Neural crest cell (in vitro differentiated cells): ENCODE data around the gene KRT16. TPM values are rescaled to one million over a fixed set of nuclear protein-coding genes. Genes with fewer than 3 reads are reported as not detected.
"Not testable (repeated sequence)": the region's sequence is repeated elsewhere in the genome, so short reads cannot be mapped to it uniquely, and the experiment has no call there.

Source experiments
- DNase-seq: peaks from one replicate; pipeline ENCODE4 v3.0.0; 2021; ENCODE audit warnings: low read depth, mixed read lengths, low spot score
- H3K27ac Mint-ChIP-seq: one replicate; pipeline ENCODE4 v1.8.0; 2021; ENCODE audit warnings: mild to moderate bottlenecking, mixed read lengths; ENCODE audit not compliant: unreplicated experiment
- H3K27me3 Mint-ChIP-seq: 2 replicates; pipeline ENCODE4 v1.8.0; 2021; ENCODE audit warnings: low read depth, mild to moderate bottlenecking, mixed read lengths
- H3K36me3 Mint-ChIP-seq: 2 replicates; pipeline ENCODE4 v1.8.0; 2021; ENCODE audit warnings: low read depth, mild to moderate bottlenecking, mixed read lengths
- H3K4me1 Mint-ChIP-seq: 2 replicates; pipeline ENCODE4 v1.8.0; 2021; ENCODE audit warnings: mixed read lengths
- H3K4me3 Mint-ChIP-seq: one replicate; pipeline ENCODE4 v1.8.0; 2021; ENCODE audit warnings: mild to moderate bottlenecking, mixed read lengths
- H3K9me3 Mint-ChIP-seq: 2 replicates; pipeline ENCODE4 v1.8.0; 2021; ENCODE audit warnings: mixed read lengths
- total RNA-seq: library from RNA; stranded (reverse); gene quantifications from 2 replicates; pipeline ENCODE4 v1.2.1, GENCODE V29; 2021
- TF ChIP-seq, protein P1 (sequence below): fragments of 200-600 bp; sonication (generic); conservative IDR thresholded peaks from 2 replicates; pipeline ENCODE4 v1.5.0; 2021; ENCODE audit warnings: antibody characterized with exemption, mild to moderate bottlenecking

KRT16 gene
- total RNA-seq, 1 donor from 2014 or later: not detected

DNA sequence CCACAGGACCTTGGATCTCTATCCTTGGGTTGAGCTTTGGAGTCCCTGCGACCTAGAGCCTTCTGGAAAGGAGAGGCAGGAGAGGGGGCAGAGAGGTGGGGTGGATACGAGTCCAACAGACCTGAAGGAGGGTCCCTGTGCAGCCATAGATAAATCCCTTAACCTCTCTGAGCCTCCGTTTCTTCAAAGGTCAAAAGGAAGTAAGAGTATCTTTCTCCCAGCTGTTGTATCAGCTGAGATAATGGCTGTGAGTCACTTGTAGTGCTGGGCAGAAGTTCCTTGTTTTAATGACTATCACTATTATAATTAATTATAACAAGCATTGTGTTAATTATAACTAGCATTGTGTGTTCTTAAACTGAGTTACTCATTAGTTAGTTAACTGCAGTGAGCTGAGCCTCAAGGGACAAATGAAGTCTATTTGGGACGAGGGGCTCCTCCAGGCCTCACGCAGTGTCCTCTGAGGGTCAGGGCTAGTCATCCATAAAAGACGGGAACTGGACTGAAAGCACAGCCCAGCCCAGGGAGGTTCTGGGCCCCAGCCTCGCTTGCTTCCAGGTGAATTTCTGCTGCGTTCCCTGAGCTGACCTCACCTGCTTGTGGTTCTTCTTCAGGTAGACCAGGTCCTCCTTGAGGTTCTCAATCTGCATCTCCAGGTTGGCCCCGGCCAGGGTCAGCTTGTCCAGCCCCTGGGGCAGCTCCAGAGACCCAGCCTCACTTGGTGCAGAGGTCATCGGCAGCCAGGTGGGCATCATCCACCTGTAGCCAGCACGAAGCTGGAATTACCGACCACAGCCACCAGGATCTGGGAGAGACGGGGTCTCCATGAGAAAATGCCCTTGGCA lies 17.5 kb upstream of the KRT16 start:
- no peak overlapping the region for H3K27ac Mint-ChIP-seq
- peaks cover 4% of the 10 kb centered on the region for H3K4me1 Mint-ChIP-seq
- no peaks in the 10 kb centered on the region for H3K9me3 Mint-ChIP-seq
- DNase-seq: no peak
- H3K4me3 Mint-ChIP-seq: no peak overlapping the region
- TF ChIP-seq, protein P1, sequence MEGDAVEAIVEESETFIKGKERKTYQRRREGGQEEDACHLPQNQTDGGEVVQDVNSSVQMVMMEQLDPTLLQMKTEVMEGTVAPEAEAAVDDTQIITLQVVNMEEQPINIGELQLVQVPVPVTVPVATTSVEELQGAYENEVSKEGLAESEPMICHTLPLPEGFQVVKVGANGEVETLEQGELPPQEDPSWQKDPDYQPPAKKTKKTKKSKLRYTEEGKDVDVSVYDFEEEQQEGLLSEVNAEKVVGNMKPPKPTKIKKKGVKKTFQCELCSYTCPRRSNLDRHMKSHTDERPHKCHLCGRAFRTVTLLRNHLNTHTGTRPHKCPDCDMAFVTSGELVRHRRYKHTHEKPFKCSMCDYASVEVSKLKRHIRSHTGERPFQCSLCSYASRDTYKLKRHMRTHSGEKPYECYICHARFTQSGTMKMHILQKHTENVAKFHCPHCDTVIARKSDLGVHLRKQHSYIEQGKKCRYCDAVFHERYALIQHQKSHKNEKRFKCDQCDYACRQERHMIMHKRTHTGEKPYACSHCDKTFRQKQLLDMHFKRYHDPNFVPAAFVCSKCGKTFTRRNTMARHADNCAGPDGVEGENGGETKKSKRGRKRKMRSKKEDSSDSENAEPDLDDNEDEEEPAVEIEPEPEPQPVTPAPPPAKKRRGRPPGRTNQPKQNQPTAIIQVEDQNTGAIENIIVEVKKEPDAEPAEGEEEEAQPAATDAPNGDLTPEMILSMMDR: no peak
- no peaks in the 10 kb centered on the region for H3K36me3 Mint-ChIP-seq
- H3K27me3 Mint-ChIP-seq: no peaks in the 10 kb centered on the region

DNA sequence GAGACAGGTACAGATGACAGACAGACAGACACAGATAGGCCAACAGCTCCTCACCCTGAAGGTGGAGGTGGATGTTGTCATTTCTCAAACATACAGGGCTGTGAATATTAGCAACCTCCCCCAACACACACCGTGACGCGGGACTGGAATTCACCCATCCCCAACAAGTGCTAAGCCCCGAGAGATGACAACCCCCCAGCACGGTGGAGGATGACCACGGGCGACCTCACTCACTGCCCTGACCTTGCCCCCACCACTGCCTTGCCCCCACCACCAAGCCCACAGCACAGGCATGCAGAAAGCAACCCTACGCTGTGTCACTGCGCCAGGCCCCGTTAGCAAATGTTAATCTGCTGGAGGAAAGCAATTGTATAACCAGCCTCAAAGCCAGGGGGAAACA lies 16.7 kb upstream of the KRT16 start:
- TF ChIP-seq, protein P1: no peak
- H3K27me3 Mint-ChIP-seq: no peaks in the 10 kb centered on the region
- H3K9me3 Mint-ChIP-seq: no peaks in the 10 kb centered on the region
- H3K27ac Mint-ChIP-seq: no peak overlapping the region
- no peak overlapping the region for H3K4me3 Mint-ChIP-seq
- no peaks in the 10 kb centered on the region for H3K36me3 Mint-ChIP-seq
- DNase-seq: no peak
- no peaks in the 10 kb centered on the region for H3K4me1 Mint-ChIP-seq

DNA sequence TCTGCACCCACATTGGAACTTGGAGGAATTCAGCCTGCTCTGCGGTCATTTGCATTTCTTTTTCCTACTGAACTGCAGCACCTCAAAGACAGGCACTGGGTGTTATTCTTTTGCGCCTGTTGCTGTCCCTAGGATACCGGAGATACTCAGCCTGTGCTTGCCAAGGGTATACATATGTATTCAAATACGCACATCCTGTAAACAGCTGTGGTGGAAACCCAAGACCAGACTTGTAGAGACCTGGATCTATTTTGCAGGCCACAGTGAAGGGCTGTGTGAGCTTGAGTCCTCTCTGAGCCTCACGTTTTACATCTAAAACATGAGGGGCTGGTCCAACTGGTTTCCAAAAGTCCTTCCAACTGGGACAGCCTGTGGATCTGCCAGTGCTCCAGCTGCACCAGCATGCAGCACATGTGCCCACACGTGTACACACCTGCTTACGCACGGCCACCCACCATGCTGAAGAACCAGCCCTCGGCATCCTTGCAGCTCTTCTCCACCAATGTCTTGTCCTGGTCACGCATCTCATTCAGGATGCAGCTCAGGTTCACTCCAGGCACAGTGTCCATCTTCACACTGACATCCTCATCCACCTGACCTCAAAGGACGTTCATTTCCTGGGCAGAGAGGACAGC lies 16.2 kb upstream of the KRT16 start:
- not testable (repeated sequence) for H3K27ac Mint-ChIP-seq, H3K4me1 Mint-ChIP-seq, H3K9me3 Mint-ChIP-seq, DNase-seq, H3K36me3 Mint-ChIP-seq, H3K27me3 Mint-ChIP-seq, H3K4me3 Mint-ChIP-seq

DNA sequence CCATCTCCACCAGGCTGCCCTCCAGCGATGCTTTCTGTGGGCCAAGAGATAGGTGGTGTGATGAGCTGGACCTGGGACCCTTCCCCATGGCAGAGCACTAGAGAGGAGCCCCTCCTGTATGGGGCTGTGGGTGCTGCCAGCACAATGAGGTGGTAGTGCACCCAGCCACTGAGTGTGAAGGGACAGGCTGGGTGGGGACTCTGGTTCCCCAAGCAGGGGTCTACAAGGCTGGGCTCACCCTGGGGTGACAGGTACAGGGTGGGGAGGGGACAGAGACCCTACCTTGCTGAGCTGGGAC lies 15.5 kb upstream of the KRT16 start:
- H3K27me3 Mint-ChIP-seq, H3K4me1 Mint-ChIP-seq, H3K4me3 Mint-ChIP-seq, H3K36me3 Mint-ChIP-seq, H3K9me3 Mint-ChIP-seq, H3K27ac Mint-ChIP-seq, DNase-seq: not testable (repeated sequence)

DNA sequence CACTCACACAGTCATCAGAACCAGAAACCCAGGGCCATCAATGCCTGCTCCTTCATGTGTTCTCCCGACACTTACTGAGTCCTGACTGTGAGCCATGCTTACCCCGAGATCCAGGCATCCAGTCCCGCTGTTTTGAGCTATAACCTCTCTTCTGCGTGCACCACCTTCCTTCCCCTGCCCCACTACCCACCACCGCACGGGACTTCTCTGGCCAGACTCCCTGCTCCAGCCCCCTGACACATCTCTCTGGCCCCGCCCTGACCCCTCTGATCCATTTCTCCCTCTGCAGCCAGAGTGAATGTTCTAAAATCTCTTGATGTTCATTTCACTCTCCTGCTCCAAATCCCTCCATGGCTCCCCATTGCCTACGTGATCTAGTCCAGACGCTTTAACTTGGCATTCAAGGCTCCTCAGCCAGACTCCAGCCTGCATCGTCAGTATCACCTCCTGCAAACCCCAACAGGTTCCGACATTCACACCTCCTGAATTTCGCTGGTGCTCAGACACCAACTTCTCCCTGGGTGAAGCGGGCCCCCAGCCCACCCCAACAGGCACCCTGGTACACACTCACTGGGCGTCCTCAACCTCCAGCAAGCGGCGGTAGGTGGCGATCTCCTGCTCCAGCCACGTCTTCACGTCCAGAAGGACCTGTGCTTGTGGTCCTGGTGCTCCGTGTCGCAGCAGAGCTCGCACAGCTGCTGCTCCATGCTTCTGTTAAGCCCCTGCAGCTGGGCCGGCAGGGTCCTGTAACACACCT lies 14.9 kb upstream of the KRT16 start:
- peak overlapping the region; percentile 76 for H3K27ac Mint-ChIP-seq
- TF ChIP-seq, protein P1: no peak
- no peaks in the 10 kb centered on the region for H3K4me1 Mint-ChIP-seq
- H3K27me3 Mint-ChIP-seq: no peaks in the 10 kb centered on the region
- no peaks in the 10 kb centered on the region for H3K9me3 Mint-ChIP-seq
- H3K36me3 Mint-ChIP-seq: no peaks in the 10 kb centered on the region
- no peak overlapping the region for H3K4me3 Mint-ChIP-seq
- no peak for DNase-seq

DNA sequence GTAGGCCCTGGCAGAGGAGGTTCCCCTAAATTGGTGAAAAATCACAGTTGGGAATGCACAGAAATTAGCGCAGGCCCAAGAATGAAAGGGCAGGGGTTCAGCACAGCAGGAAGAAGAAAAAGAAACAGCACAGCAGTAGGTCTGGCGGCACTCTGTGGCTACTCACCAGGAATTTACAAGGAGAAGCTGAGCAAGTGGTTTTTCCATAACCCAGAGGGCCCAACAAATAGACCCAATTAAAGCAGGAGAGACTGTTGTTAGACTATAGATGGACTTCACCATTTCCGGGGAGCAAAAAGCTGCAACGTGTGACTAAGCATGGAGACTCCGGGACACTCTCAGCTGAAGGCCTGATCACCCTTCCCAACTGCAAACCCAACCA lies 14.3 kb upstream of the KRT16 start:
- not testable (repeated sequence) for H3K27me3 Mint-ChIP-seq, H3K4me3 Mint-ChIP-seq, DNase-seq, H3K9me3 Mint-ChIP-seq, H3K36me3 Mint-ChIP-seq, H3K4me1 Mint-ChIP-seq
- peak overlapping the region; percentile 76 for H3K27ac Mint-ChIP-seq

DNA sequence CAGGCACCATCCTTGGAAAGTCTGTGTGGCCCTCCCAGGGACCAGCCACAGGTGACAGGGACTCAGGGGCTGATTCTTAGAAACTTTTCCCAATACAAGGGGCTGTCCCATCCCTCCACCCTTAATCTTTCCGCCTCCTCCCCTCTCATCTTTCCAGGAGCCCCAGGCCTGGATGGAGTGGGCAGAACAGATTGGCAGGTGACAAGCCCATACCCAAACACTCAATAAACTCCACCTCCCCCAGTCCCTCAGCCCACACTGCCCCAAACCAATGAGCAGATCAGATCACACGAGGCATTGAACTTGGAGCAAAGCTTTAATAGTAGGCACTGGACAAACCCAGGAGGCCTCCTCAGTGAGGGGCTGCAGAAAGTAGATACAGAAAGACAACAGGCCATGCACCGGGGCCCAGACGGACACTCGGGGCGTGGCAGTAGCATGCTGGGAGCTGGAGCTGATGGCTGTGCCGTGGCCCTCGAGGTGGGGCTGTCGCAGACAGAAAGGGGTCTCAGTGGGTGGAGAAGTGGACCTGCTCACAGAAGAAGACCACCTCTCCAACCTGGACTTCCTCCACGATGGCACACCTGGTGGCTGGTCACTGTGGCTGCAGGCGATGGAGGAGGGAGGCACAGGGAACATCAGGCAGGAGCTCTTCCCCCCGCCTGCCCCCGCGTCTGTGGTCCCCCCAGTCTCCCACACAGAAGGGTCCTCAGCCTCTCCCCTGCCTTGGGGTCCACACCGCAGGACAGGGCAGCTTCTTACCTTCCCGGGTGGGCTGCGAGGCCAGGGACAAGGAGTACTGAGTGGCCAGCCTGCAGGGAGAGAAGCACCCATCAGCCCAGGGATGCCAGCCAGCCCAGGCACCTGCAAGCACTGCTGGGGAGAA lies 13.7 kb upstream of the KRT16 start:
- H3K36me3 Mint-ChIP-seq, H3K27me3 Mint-ChIP-seq, H3K9me3 Mint-ChIP-seq, H3K4me1 Mint-ChIP-seq, H3K27ac Mint-ChIP-seq, DNase-seq, H3K4me3 Mint-ChIP-seq: not testable (repeated sequence)
